Measurements from ENCODE around the gene LMBRD1.
A peak's percentile ranks its signal among the peaks of the same experiment; 100 is the strongest.
"Not testable (repeated sequence)": the region's sequence is repeated elsewhere in the genome, so short reads cannot be mapped to it uniquely, and the experiment has no call there.

Gene LMBRD1

DNA sequence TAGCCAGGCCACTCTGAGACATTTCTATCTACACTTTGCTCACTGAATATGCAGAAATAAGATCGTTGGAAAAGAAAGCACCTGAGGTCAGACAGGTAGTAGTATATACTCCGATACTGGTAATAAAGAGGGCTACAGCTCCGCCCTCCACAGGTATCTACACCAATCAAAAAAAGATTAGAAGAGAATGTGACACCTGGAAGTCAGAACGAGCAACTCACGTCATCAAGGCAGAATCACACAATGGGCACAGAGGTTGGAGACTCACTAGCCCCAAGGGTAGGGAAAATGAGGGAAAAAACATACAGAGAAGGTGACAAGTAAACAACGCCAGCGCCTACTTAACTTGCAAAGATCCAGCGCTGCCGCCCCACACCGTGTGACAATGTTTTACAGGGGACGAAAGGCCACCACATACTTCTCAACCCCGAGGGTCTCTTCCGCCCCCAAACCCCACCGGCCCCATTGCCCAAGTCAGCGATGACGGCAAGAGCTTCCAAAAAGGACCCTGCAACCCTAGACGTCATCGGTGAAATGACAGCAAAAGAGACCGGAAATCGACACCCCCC lies 653 bp downstream of the LMBRD1 start:
- peak in 1 of 2 donors; percentile 8 for DNase-seq (ENCODE audit: low read depth in 2 of 2)

DNA sequence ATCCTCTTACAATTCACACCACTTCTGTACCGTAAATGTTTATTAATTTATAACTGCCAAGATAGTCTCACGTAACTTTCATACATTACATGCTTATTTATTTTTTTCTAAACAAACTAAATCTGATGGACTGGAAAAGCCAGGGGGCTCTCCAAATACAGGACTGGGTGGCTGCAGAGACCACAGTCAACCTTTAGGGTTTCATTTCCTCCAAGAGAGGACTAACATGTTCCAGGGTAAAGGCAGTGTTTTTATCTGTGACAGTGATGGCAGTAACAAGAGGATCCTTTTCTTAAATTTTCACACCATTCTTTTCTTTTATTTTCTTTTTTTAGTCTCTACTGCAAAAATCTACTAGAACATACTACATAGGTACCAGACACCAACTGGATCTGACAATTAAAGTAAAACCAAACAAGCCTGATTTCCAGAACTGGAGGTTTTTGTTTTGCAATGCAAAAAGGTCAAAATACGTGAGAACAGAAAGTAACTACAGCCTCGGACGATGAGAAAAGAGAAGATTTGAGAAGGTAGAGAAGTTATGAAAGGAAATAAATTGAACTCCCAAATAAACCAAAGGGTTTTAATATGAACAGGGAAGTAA lies 1.2 kb downstream of the LMBRD1 start:
- no peak for DNase-seq (ENCODE audit: low read depth in 2 of 2)

DNA sequence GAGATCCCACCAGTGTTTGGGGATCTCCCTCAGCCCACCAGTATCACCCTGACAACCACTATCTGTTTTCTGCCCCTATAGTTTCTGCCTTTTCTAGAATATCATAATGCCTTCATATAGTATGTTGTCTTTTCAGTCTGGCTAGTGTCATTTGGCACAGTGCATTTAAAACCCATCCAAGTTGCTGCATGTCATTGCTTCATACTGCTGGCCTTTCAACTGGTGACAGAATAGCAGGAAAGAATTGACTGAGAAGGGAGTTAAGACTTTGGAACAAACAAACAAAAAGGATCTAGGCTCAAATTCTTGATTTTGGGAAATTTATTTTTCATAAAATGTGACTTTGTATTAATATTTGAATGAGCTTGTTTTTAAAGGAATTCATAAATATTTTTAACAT lies 4.5 kb downstream of the LMBRD1 start:
- no peak for DNase-seq (ENCODE audit: low read depth in 2 of 2)

DNA sequence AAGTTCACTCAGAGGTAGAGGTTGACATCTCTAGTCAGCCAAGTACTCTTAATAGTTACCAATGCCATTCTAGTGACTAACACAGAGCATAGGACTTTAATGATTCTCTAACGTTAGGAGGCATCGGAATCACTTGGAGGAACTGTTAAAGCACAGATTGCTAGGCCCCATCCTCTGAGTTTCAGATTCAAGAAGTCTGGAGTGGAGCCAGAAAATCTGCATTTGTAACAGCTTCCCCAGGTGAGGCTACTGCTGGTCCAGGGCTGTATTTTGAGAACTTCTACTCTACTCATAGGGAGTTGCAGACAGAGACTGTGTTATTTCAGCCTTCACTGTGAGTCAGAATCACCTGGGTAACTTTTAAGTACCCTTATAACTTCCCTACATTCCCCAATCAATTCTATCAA lies 5.7 kb downstream of the LMBRD1 start:
- no peak for DNase-seq (ENCODE audit: low read depth in 2 of 2)

DNA sequence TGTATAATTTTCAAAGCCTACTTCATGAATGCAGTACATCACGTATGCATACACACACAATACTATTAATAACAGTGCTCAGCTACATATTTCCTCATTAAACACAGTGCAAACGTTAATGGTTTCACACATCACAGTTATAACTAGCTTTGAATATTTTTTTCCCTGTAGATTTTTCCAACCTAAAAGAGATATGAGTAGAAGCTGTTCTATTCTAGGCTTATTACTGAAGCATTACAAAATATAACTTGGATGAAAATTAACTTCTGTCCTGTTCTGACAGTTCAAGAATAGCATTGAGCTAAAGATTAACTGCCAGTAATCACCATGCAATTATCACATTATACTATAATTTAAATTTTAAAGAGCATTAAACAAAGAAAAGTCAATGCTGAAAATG lies 6.2 kb downstream of the LMBRD1 start:
- DNase-seq (ENCODE audit: low read depth in 2 of 2) = no peak

DNA sequence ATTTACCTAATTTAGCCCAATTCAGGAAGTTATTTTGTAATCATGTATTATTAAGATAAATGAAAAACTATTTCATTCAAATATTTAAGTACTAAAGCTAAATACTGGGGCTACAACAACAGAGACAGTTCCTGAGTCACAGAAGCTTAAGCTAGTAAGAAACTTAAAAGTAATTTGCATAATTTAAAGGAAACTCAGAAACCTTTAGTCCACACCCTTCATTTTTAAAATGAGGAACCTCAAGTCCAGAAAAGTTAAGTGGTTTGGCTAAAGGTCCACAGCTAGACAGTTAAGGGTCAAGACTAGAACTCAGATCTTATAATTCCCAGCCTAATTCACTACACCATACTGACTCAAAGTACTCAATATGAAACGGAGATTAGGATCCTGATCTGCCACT lies 7.2 kb downstream of the LMBRD1 start:
- DNase-seq (ENCODE audit: low read depth in 2 of 2) = no peak

DNA sequence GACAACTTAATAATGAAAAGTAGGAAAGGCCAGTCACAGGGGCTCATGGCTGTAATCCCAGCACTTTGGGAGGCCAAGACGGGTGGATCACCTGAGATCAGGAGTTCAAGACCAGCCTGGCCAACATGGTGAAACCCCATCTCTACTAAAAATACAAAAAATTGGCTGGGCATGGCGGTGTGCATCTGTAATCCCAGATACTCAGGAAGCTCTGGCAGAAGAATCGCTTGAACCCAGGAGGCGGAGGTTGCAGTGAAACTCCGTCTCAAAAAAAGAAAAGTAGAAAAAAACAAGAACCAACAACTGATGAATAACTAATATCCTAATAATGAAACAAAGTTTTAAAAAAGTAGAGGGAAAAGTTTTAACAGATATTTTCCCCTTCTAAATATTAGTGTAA lies 9.4 kb downstream of the LMBRD1 start:
- not testable (repeated sequence) for DNase-seq (ENCODE audit: low read depth in 2 of 2)

- no peak for DNase-seq (ENCODE audit: low read depth in 2 of 2)
Observed at GRCh38 chr6:69785697-69786096, 11.1 kb downstream of the LMBRD1 start.

- DNase-seq (ENCODE audit: low read depth in 2 of 2) = no peak
Observed at GRCh38 chr6:69784595-69785377, 12.0 kb downstream of the LMBRD1 start.

GRCh38 chr6:69783108-69783507 lies 13.7 kb downstream of the LMBRD1 start:
- DNase-seq (ENCODE audit: low read depth in 2 of 2) = no peak

DNA sequence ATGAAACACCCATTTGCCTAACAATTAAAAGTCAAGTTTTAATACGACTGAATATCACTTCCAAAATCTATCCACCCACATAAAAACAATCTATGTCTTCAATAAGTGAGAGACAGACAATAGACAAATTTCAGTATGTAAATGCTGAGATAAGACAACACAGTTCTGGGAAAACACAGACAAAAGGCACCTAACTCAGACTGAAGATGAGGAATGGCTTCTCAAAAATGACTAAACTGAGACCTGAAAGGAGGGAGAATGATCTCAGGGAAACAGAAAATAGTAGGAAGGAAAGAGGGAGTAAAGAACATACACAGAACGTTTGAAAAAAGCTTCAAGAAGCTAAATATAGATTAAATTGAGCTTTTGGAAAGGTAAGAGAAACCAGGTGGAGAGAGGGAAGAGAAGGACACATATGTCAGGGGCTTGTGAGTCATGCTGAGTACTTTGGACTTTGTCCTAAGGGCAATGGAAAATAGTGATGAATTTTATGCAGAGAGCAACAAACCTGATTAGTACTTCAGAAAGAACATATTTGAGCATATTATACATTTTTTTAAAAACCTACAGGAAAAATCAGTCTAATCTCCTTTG lies 16.1 kb downstream of the LMBRD1 start:
- DNase-seq (ENCODE audit: low read depth in 2 of 2) = no peak

DNA sequence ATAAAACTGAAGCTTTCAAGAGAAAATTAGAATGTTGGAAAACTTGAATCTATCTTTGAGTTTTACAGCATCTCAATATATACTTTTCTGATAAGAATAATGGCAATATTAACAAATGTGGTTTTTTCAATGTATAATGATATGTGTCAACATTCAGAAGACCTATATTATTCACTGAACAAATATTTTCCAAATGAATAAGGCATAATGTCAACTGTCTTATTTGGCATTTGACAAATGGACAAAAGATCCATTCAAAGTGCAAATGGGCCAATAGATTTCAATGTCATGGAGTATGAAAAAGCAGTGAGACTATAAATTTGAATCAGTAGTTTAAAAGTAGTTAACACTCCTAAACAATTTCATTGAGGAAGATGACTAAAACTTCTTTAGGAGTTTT lies 20.9 kb downstream of the LMBRD1 start:
- no peak for DNase-seq (ENCODE audit: low read depth in 2 of 2)

GRCh38 chr6:69775585-69775849 lies 21.3 kb downstream of the LMBRD1 start:
- no peak for DNase-seq (ENCODE audit: low read depth in 2 of 2)

GRCh38 chr6:69774740-69775584 lies 21.8 kb downstream of the LMBRD1 start:
- no peak for DNase-seq (ENCODE audit: low read depth in 2 of 2)

DNA sequence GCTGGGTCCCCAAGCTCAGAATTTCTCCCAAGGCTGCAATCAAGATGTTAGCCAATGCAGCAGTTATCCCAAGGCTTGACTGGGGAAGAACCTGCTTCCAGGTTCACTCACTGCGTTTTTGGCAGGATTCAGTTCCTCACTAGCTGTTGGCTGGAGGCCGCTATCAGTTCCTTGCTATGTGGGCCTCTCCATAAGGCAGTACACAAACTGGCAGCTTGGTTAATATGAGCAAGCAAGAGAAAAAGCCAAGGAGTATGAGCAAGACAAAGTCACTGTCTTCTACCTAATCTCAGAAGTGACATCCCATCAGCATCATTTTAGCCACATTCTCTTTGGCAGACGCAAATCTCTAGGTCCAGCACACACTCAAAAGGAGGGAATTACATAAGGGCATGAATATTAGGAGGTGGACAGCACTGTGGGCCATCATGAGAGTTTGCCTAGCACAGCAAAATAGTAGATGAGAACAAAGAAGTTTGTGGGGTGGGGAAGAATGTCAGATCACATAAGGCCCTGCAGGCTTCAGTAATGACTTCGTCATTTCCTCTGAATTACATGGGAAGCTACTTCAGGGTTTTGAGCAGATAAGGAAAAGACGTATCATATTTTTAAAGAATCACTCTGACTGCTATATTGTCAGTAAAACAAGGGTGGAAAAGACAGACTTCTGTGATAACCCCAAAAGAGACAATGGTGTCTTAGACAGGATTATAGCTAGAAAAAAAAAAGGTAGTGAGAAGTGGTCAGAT lies 25.5 kb downstream of the LMBRD1 start:
- no peak for DNase-seq (ENCODE audit: low read depth in 2 of 2)

DNA sequence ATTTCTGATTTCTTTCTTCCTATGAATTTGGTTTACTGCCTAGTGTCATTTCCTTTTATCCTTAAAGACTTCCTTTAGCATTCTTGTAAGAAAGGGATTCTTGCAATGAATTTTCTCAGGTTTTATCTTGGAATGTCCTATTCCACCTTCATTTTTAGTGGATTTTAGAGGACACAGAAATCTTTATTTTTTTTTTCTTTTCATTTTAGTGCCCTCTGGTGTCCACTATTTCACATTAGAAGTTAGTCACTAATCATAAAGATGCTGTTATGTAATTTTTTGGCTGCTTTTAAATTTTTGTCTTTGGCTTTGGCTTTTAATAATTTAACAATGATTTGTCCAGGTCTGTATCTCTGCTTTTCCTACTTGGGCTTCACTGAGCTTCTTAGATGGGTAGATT lies 28.1 kb downstream of the LMBRD1 start:
- no peak for DNase-seq (ENCODE audit: low read depth in 2 of 2)

DNA sequence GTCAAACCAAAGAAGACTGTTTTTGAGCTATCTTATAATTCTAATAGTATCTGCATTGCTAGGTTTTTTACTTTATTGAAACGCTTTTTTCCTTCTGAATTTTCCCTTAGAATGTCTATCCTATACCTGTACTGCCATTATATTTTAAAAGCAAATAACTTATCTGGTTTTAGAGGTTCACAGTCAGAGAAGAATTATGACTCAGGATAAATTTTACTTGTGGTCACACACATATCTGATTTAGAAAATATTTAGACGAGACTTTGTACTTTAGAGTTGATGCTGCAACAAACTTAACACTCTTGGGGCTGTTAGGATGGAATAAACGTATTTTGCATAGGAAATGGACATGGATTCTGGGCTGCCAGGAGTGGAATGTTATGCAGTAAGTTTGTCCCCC lies 33.0 kb downstream of the LMBRD1 start:
- DNase-seq (ENCODE audit: low read depth in 2 of 2) = no peak

DNA sequence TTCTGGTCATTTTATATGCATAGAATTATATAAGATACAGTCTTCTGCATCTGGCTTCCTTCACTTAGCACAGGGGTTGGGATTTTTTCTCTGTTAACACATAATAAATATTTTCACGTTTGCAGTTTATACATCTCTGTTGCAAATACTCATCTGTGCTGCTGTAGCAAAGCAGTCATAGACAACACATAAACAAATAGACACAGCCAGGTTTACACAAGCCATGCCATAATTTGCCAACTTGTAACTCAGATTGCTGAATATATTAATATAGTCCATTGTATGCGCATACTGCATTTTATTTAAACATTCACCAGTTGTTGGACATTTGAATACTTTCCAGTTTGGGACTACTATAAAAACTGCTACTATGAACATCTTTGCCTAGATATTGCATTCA lies 35.0 kb downstream of the LMBRD1 start:
- no peak for DNase-seq (ENCODE audit: low read depth in 2 of 2)

GRCh38 chr6:69758214-69758613 lies 38.6 kb downstream of the LMBRD1 start:
- no peak for DNase-seq (ENCODE audit: low read depth in 2 of 2)

- no peak for DNase-seq (ENCODE audit: low read depth in 2 of 2)
Observed at GRCh38 chr6:69756907-69757306, 39.9 kb downstream of the LMBRD1 start.

GRCh38 chr6:69756366-69756765 lies 40.4 kb downstream of the LMBRD1 start:
- DNase-seq (ENCODE audit: low read depth in 2 of 2) = no peak

GRCh38 chr6:69735027-69735426 lies 61.8 kb downstream of the LMBRD1 start:
- DNase-seq (ENCODE audit: low read depth in 2 of 2) = no peak
